Measurements from ENCODE around the gene LRRC4C.

DNA sequence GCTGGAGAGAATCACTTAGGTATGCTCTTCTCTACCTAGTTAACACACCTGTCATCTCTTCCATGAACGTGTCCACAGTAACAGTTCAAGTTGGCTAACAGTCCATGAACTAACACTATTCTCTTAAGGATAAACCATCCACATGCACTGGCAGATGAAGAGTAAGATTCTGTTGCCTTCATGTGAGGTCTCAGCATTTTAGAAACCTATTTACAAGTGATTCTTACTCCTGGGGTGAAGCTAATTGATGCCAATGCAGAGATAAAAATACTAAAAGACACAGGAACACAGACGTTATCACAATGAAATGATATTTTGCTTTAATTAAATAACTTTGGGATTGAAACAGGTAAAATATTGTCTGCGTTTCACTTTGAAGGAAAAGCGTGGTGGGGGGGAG, 1.3 kb downstream of the LRRC4C start:
- TF ChIP-seq, protein P1, sequence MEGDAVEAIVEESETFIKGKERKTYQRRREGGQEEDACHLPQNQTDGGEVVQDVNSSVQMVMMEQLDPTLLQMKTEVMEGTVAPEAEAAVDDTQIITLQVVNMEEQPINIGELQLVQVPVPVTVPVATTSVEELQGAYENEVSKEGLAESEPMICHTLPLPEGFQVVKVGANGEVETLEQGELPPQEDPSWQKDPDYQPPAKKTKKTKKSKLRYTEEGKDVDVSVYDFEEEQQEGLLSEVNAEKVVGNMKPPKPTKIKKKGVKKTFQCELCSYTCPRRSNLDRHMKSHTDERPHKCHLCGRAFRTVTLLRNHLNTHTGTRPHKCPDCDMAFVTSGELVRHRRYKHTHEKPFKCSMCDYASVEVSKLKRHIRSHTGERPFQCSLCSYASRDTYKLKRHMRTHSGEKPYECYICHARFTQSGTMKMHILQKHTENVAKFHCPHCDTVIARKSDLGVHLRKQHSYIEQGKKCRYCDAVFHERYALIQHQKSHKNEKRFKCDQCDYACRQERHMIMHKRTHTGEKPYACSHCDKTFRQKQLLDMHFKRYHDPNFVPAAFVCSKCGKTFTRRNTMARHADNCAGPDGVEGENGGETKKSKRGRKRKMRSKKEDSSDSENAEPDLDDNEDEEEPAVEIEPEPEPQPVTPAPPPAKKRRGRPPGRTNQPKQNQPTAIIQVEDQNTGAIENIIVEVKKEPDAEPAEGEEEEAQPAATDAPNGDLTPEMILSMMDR (IDR thresholded peaks at IDR 0.05) = no peak
- TF ChIP-seq POLR2AphosphoS5 (IDR thresholded peaks at IDR 0.05; ENCODE audit: low read depth, low read length) = no peak
- TF ChIP-seq, protein P2, sequence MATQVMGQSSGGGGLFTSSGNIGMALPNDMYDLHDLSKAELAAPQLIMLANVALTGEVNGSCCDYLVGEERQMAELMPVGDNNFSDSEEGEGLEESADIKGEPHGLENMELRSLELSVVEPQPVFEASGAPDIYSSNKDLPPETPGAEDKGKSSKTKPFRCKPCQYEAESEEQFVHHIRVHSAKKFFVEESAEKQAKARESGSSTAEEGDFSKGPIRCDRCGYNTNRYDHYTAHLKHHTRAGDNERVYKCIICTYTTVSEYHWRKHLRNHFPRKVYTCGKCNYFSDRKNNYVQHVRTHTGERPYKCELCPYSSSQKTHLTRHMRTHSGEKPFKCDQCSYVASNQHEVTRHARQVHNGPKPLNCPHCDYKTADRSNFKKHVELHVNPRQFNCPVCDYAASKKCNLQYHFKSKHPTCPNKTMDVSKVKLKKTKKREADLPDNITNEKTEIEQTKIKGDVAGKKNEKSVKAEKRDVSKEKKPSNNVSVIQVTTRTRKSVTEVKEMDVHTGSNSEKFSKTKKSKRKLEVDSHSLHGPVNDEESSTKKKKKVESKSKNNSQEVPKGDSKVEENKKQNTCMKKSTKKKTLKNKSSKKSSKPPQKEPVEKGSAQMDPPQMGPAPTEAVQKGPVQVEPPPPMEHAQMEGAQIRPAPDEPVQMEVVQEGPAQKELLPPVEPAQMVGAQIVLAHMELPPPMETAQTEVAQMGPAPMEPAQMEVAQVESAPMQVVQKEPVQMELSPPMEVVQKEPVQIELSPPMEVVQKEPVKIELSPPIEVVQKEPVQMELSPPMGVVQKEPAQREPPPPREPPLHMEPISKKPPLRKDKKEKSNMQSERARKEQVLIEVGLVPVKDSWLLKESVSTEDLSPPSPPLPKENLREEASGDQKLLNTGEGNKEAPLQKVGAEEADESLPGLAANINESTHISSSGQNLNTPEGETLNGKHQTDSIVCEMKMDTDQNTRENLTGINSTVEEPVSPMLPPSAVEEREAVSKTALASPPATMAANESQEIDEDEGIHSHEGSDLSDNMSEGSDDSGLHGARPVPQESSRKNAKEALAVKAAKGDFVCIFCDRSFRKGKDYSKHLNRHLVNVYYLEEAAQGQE (IDR thresholded peaks at IDR 0.05; ENCODE audit: insufficient read depth in 1 of 2, low read depth in 2 of 2, low read length in 1 of 2) = no peak
- no peak for TF ChIP-seq TCF7L2 (IDR thresholded peaks at IDR 0.05; ENCODE audit: low read depth, low read length)
- no peak for TF ChIP-seq SIN3A (IDR thresholded peaks at IDR 0.05; ENCODE audit: borderline replicate concordance, insufficient read depth, low read depth, low read length)

Measured in Panc1 (cell line).